Natural killer cell (primary cell): Measurements from ENCODE around the gene ITGAL. TPM values are rescaled to one million over a fixed set of nuclear protein-coding genes. Genes with fewer than 3 reads are reported as not detected.
A peak's percentile ranks its signal among the peaks of the same experiment; 100 is the strongest.

ENCODE experiments used
- ATAC-seq, 3 donors: fragments of 150-1000 bp in 2 of 3; fragments of 200-7000 bp in 1 of 3; cut with Tn5 transposase; 1 replicate in 1 of 3; 2 replicates in 2 of 3; pipeline ENCODE4 v1.10.0; 2021; ENCODE audit warnings: mild to moderate bottlenecking in 2 of 3, moderate library complexity in 2 of 3
- DNase-seq, 2 donors: peaks; one replicate each; pipeline versions ENCODE4 v3.0.0 to v3.0.0-alpha.2; 2013 to 2021; ENCODE audit warnings: mixed read lengths in 1 of 2
- H3K27ac ChIP-seq: one replicate; pipeline ENCODE4 v1.5.1; 2013; ENCODE audit warnings: mild to moderate bottlenecking, low read length
- H3K27me3 ChIP-seq: one replicate; pipeline ENCODE4 v1.6.1; 2013; ENCODE audit warnings: low read length; ENCODE audit not compliant: control insufficient read depth, insufficient read depth
- H3K36me3 ChIP-seq: one replicate; pipeline ENCODE4 v1.6.1; 2013; ENCODE audit warnings: low read length; ENCODE audit not compliant: control insufficient read depth, insufficient read depth
- H3K4me1 ChIP-seq: one replicate; pipeline ENCODE4 v1.6.1; 2013; ENCODE audit warnings: low read length; ENCODE audit not compliant: control insufficient read depth, insufficient read depth
- H3K4me3 ChIP-seq: one replicate; pipeline ENCODE4 v1.5.1; 2013; ENCODE audit warnings: low read length
- H3K9me3 ChIP-seq: one replicate; pipeline ENCODE4 v1.6.1; 2013; ENCODE audit warnings: low read length; ENCODE audit not compliant: control insufficient read depth, insufficient read depth
- H3K27ac Mint-ChIP-seq, 2 donors: one replicate each; pipeline ENCODE4 v1.8.0; 2022; ENCODE audit warnings: mild to moderate bottlenecking in 2 of 2, mixed read lengths in 2 of 2, moderate library complexity in 1 of 2
- H3K27me3 Mint-ChIP-seq, 2 donors: one replicate each; pipeline ENCODE4 v1.8.0; 2022; ENCODE audit warnings: low read depth in 2 of 2, mixed read lengths in 2 of 2
- H3K36me3 Mint-ChIP-seq: one replicate; pipeline ENCODE4 v1.8.0; 2022; ENCODE audit warnings: mixed read lengths
- H3K4me1 Mint-ChIP-seq, 2 donors: one replicate each; pipeline ENCODE4 v1.8.0; 2022; ENCODE audit warnings: mixed read lengths in 2 of 2
- H3K4me3 Mint-ChIP-seq: one replicate; pipeline ENCODE4 v1.8.0; 2022; ENCODE audit warnings: mild to moderate bottlenecking, moderate library complexity, mixed read lengths
- H3K9me3 Mint-ChIP-seq, 2 donors: one replicate each; pipeline ENCODE4 v1.8.0; 2022; ENCODE audit warnings: mixed read lengths in 2 of 2
- WGBS: methylation state at CpG from one replicate; pipeline ENCODE4 v1.1.7; 2013; ENCODE audit warnings: missing lambda C conversion rate; ENCODE audit not compliant: insufficient coverage; 5-methylcytosine and 5-hydroxymethylcytosine counted together
- intact Hi-C: fragments of 100-400 bp; cut with micrococcal nuclease; formaldehyde crosslinking; loops from one replicate; pipeline ENCODE4 v1.14.2; 2022
- total RNA-seq, 4 donors: library from RNA; stranded (reverse); fragments of 120-200 nt in 1 of 4; gene quantifications; one replicate each; pipeline versions ENCODE4 v1.2.3 to v1.2.4, GENCODE V29; 2013 to 2022
- TF ChIP-seq, protein P1 (sequence below): fragments of 200-600 bp; IDR thresholded peaks from one replicate; pipeline ENCODE4 v1.8.0; 2022; ENCODE audit warnings: antibody characterized with exemption

The ITGAL gene
- total RNA-seq, 3 donors from 2014 or later (not counting 1 experiment from before 2014, with no cell fraction given) = 1,131 to 1,260 (median 1,176) TPM

DNA sequence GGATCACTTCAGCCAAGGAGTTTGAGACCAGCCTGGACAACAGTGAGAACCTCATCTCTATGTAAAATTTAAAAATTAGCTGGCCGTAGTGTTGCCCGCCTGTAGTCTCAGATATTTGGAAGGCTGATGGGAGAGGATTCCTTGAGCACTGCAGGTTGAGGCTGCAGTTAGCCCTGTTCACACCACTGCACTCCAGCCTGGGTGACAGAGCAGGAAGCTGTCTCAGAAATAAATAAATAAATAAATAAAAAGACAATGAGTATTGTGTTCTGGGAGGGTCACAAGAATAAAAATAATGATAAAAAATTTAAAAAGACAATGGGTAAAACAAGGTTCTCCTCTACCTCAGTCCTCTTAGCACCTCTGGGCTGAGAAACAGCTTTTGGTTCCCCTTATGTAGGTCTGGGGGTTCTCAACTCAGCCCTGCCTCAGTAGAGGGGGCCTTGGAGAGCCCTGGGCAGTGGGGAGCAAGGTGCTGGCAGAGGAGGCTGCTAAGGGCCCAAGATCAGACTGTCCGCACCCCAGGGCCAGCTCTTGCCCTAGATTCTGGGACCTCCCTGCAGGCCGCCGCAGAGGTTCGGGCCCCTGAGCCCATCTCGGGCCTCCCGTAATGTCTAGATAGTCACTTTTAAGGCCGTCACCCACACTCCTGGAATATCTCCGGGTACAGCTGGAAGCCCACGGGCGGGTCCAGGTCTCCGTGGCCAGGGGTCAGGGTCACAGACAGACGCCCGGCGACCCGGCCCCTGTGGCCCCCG, 82.2 kb downstream of the ITGAL start:
- H3K27ac Mint-ChIP-seq = peak overlapping the region in 1 of 2 donors; percentile 90
- peaks cover 68% of the 10 kb centered on the region for H3K4me1 ChIP-seq
- no peaks in the 10 kb centered on the region for H3K9me3 Mint-ChIP-seq

DNA sequence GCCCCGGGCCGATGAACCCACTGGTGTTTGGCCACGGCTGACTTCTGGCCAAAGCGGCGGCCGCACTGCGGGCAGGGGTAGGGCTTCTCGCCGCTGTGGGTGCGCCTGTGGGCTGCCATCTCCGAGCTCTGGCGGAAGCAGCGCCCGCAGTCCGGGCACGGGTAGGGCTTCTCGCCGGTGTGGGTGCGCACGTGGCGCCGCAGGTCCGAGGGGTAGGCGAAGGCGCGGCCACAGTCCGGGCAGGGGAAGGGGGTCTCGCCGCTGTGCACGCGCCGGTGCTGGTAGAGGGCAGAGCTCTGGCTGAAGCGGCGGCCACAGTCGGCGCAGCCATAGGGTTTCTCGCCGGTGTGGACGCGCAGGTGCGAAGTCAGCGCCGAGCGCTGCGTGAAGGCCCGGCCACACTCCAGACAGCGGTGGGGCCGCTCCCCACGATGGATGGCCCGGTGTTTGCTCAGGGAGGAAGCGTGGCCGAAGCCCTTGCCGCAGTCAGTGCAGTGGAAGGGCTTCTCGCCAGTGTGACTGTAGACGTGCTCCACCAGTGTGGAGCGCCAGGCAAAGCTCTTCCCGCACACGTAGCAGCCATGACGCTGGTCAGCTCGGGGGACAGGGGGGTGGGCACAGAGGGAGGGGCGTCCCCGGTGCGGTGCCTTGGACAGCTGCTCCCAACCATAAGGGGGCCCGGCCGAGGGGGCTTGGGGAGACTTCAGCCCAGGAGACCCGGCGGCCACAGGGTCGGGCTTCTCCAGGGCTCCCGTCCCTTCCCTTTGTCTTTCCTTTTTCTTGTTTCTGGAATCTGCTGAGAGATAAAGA, 83.0 kb downstream of the ITGAL start:
- intact Hi-C loops = no loop called here
- Mint-ChIP-seq H3K27ac (peak overlapping the region; percentile 89 to 94), H3K9me3 (no peaks in the 10 kb centered on the region), H3K4me1 (peaks cover 39 to 42% of the 10 kb centered on the region in 2 donors), H3K27me3 (no peaks in the 10 kb centered on the region), H3K4me3 (peak overlapping the region; percentile 67), H3K36me3 (no peaks in the 10 kb centered on the region)
- Histone ChIP-seq H3K4me1 (peaks cover 68% of the 10 kb centered on the region), H3K27ac (no peak overlapping the region), H3K4me3 (no peak overlapping the region), H3K9me3 (no peaks in the 10 kb centered on the region), H3K36me3 (peaks cover 25% of the 10 kb centered on the region), H3K27me3 (no peaks in the 10 kb centered on the region)
- DNase-seq = no peak
- ATAC-seq = no peak
- WGBS = 96% methylated on average over 69 of the region's 69 CpGs
- TF ChIP-seq, protein P1, sequence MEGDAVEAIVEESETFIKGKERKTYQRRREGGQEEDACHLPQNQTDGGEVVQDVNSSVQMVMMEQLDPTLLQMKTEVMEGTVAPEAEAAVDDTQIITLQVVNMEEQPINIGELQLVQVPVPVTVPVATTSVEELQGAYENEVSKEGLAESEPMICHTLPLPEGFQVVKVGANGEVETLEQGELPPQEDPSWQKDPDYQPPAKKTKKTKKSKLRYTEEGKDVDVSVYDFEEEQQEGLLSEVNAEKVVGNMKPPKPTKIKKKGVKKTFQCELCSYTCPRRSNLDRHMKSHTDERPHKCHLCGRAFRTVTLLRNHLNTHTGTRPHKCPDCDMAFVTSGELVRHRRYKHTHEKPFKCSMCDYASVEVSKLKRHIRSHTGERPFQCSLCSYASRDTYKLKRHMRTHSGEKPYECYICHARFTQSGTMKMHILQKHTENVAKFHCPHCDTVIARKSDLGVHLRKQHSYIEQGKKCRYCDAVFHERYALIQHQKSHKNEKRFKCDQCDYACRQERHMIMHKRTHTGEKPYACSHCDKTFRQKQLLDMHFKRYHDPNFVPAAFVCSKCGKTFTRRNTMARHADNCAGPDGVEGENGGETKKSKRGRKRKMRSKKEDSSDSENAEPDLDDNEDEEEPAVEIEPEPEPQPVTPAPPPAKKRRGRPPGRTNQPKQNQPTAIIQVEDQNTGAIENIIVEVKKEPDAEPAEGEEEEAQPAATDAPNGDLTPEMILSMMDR = no peak

More for the DNA sequence above, 82.2 kb downstream of the ITGAL start:
- Histone ChIP-seq H3K4me3 (no peak overlapping the region), H3K9me3 (no peaks in the 10 kb centered on the region), H3K36me3 (peaks cover 25% of the 10 kb centered on the region), H3K27me3 (no peaks in the 10 kb centered on the region), H3K27ac (no peak overlapping the region)
- no peaks in the 10 kb centered on the region for H3K36me3 Mint-ChIP-seq
- WGBS = 97% methylated on average over 18 of the region's 18 CpGs
- H3K4me1 Mint-ChIP-seq = peaks cover 39 to 42% of the 10 kb centered on the region in 2 donors
- H3K4me3 Mint-ChIP-seq = peak overlapping the region; percentile 28
- TF ChIP-seq, protein P1 = no peak
- intact Hi-C loops = no loop called here
- H3K27me3 Mint-ChIP-seq = no peaks in the 10 kb centered on the region
- DNase-seq (no peak), ATAC-seq (no peak)

DNA sequence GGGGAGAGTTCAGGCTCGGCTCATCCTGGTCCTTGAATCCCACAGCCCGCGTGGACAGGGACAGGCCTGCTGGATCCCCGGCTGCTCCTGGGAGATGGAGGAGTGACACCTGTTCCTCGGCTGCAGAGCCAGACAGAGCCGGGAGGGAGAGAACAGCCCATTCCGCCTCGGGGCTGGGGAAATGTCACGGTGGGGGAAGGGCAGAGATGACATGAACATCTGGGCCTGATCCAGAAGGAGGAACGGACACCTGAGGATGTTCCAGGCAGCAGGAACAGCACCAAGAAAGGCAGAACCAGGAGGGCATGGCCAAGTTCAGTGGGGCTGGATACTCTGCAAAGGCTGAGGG, 83.6 kb downstream of the ITGAL start:
- 96% methylated on average over 10 of the region's 10 CpGs for WGBS
- peak overlapping the region; percentile 67 for H3K4me3 Mint-ChIP-seq
- peaks cover 0 to 1% of the 10 kb centered on the region in 2 donors for H3K27me3 Mint-ChIP-seq

More for the DNA sequence above, 83.6 kb downstream of the ITGAL start:
- no peak overlapping the region for H3K27ac ChIP-seq
- no peak overlapping the region for H3K4me3 ChIP-seq
- ATAC-seq (no peak), DNase-seq (no peak)
- H3K4me1 Mint-ChIP-seq = peaks cover 39 to 43% of the 10 kb centered on the region in 2 donors
- H3K9me3 Mint-ChIP-seq = no peaks in the 10 kb centered on the region
- no peaks in the 10 kb centered on the region for H3K9me3 ChIP-seq
- H3K36me3 Mint-ChIP-seq = no peaks in the 10 kb centered on the region
- no peaks in the 10 kb centered on the region for H3K27me3 ChIP-seq
- H3K4me1 ChIP-seq = peaks cover 67% of the 10 kb centered on the region
- TF ChIP-seq, protein P1 = no peak
- intact Hi-C loops = no loop called here
- peaks cover 25% of the 10 kb centered on the region for H3K36me3 ChIP-seq
- peak overlapping the region; percentile 89 to 94 for H3K27ac Mint-ChIP-seq
